CD14-positive monocyte (primary cell): ENCODE data around the gene PIP5K1B. TPM values are rescaled to one million over a fixed set of nuclear protein-coding genes. Genes with fewer than 3 reads are reported as not detected.

ENCODE experiments used
- DNase-seq, 3 donors: peaks; one replicate each; pipeline ENCODE4 v3.0.0-alpha.2; 2011 to 2022
- H2AFZ ChIP-seq: 2 replicates; pipeline ENCODE4 v1.6.0; 2012; ENCODE audit warnings: mild to moderate bottlenecking, low read depth, low read length, inconsistent platforms; ENCODE audit not compliant: insufficient read depth, poor library complexity, severe bottlenecking
- H3K27ac ChIP-seq, 2 donors: 1 replicate in 1 of 2; 2 replicates in 1 of 2; pipeline ENCODE4 v1.5.1; 2012 to 2013; ENCODE audit warnings: low read length in 2 of 2, control low read depth in 1 of 2, inconsistent platforms in 1 of 2, low read depth in 1 of 2, mild to moderate bottlenecking in 1 of 2
- H3K27me3 ChIP-seq, 2 donors: one replicate each; pipeline versions ENCODE4 v1.6.0 to v1.6.1; 2011 to 2013; ENCODE audit warnings: low read length in 2 of 2; ENCODE audit not compliant: control insufficient read depth in 2 of 2, insufficient read depth in 2 of 2
- H3K36me3 ChIP-seq, 2 donors: replicated peaks in 1 of 2; 1 replicate in 1 of 2; 2 replicates in 1 of 2; pipeline versions ENCODE4 v1.5.1 to v1.6.1; 2012 to 2013; ENCODE audit warnings: low read length in 2 of 2, control low read depth in 1 of 2, inconsistent platforms in 1 of 2, mild to moderate bottlenecking in 1 of 2; ENCODE audit not compliant: insufficient read depth in 2 of 2, control insufficient read depth in 1 of 2
- H3K4me1 ChIP-seq, 2 donors: 1 replicate in 1 of 2; 2 replicates in 1 of 2; pipeline versions ENCODE4 v1.5.1 to v1.6.1; 2012 to 2013; ENCODE audit warnings: low read length in 2 of 2, control low read depth in 1 of 2, inconsistent platforms in 1 of 2, mild to moderate bottlenecking in 1 of 2, moderate library complexity in 1 of 2; ENCODE audit not compliant: insufficient read depth in 2 of 2, control insufficient read depth in 1 of 2
- H3K4me2 ChIP-seq: replicated peaks from 2 replicates; pipeline ENCODE3; 2012; ENCODE audit warnings: low read length, moderate library complexity, mild to moderate bottlenecking; ENCODE audit not compliant: poor library complexity, severe bottlenecking; ENCODE audit errors: extremely low read depth
- H3K4me3 ChIP-seq, 3 experiments: fragments of 200-600 bp in 1 of 3; sonication (generic) in 1 of 3; replicated peaks in 1 of 3; 1 replicate in 2 of 3; 2 replicates in 1 of 3; pipeline ENCODE4 v1.5.1; 2011 to 2013; ENCODE audit warnings: low read length in 3 of 3, mild to moderate bottlenecking in 3 of 3, control low read depth in 2 of 3, low read depth in 2 of 3, inconsistent platforms in 1 of 3, moderate library complexity in 1 of 3
- H3K79me2 ChIP-seq: 2 replicates; pipeline ENCODE4 v1.6.0; 2012; ENCODE audit warnings: mild to moderate bottlenecking, control low read depth, inconsistent platforms, low read length, moderate library complexity; ENCODE audit not compliant: insufficient read depth
- H3K9ac ChIP-seq: 2 replicates; pipeline ENCODE4 v1.6.0; 2017; ENCODE audit warnings: low read length, mild to moderate bottlenecking; ENCODE audit not compliant: insufficient read depth, poor library complexity, severe bottlenecking
- H3K9me3 ChIP-seq, 2 donors: replicated peaks in 1 of 2; 1 replicate in 1 of 2; 2 replicates in 1 of 2; pipeline versions ENCODE4 v1.5.1 to v1.6.1; 2012 to 2013; ENCODE audit warnings: low read length in 2 of 2, control low read depth in 1 of 2; ENCODE audit not compliant: control insufficient read depth in 1 of 2, insufficient read depth in 1 of 2
- H4K20me1 ChIP-seq: 2 replicates; pipeline ENCODE4 v1.6.0; 2012; ENCODE audit warnings: mild to moderate bottlenecking, low read length, control low read depth, moderate library complexity; ENCODE audit not compliant: insufficient read depth
- H3K27ac Mint-ChIP-seq, 7 donors: one replicate each; pipeline ENCODE4 v1.8.0; 2020; ENCODE audit warnings: mild to moderate bottlenecking in 7 of 7, mixed read lengths in 7 of 7, moderate library complexity in 6 of 7, inconsistent platforms in 2 of 7
- H3K27me3 Mint-ChIP-seq, 3 donors: one replicate each; pipeline ENCODE4 v1.8.0; 2021 to 2022; ENCODE audit warnings: low read depth in 3 of 3, mild to moderate bottlenecking in 3 of 3, mixed read lengths in 3 of 3, moderate library complexity in 3 of 3, inconsistent platforms in 1 of 3
- H3K36me3 Mint-ChIP-seq, 2 donors: one replicate each; pipeline ENCODE4 v1.8.0; 2020; ENCODE audit warnings: mixed read lengths in 2 of 2, inconsistent platforms in 1 of 2, mild to moderate bottlenecking in 1 of 2
- H3K4me1 Mint-ChIP-seq: one replicate; pipeline ENCODE4 v1.8.0; 2020; ENCODE audit warnings: mild to moderate bottlenecking, mixed read lengths
- H3K4me3 Mint-ChIP-seq, 2 donors: one replicate each; pipeline ENCODE4 v1.8.0; 2020; ENCODE audit warnings: mild to moderate bottlenecking in 2 of 2, mixed read lengths in 2 of 2, moderate library complexity in 1 of 2
- H3K9me3 Mint-ChIP-seq, 7 donors: one replicate each; pipeline ENCODE4 v1.8.0; 2020 to 2022; ENCODE audit warnings: mixed read lengths in 7 of 7, mild to moderate bottlenecking in 6 of 7, moderate library complexity in 6 of 7, inconsistent platforms in 2 of 7
- WGBS: methylation state at CpG from one replicate; pipeline ENCODE4 v1.1.5; 2013; ENCODE audit warnings: missing lambda C conversion rate; ENCODE audit not compliant: insufficient coverage; 5-methylcytosine and 5-hydroxymethylcytosine counted together
- intact Hi-C, 2 donors: fragments of 100-400 bp; cut with micrococcal nuclease; formaldehyde crosslinking; loops; one replicate each; pipeline versions ENCODE4 v1.15.0 to v1.15.1; 2023
- polyA plus RNA-seq, 3 donors: library from polyadenylated mRNA; depleted of rRNA in 1 of 3; unstranded in 2 of 3; stranded (reverse) in 1 of 3; fragments of 300-500 nt in 2 of 3; fragments of >200 nt in 1 of 3; fragmentation: Illumina TruSeq in 2 of 3; gene quantifications; 1 replicate in 2 of 3; 2 replicates in 1 of 3; pipeline ENCODE4 v1.2.3, GENCODE V29; 2012 to 2021
- TF ChIP-seq, protein P1 (sequence below): fragments of 200-600 bp; IDR thresholded peaks from one replicate; pipeline ENCODE4 v1.8.0; 2022; ENCODE audit warnings: antibody characterized with exemption, mild to moderate bottlenecking

PIP5K1B gene
- polyA plus RNA-seq, 3 donors = 0.18 to 4.1 (median 0.87) TPM

DNA sequence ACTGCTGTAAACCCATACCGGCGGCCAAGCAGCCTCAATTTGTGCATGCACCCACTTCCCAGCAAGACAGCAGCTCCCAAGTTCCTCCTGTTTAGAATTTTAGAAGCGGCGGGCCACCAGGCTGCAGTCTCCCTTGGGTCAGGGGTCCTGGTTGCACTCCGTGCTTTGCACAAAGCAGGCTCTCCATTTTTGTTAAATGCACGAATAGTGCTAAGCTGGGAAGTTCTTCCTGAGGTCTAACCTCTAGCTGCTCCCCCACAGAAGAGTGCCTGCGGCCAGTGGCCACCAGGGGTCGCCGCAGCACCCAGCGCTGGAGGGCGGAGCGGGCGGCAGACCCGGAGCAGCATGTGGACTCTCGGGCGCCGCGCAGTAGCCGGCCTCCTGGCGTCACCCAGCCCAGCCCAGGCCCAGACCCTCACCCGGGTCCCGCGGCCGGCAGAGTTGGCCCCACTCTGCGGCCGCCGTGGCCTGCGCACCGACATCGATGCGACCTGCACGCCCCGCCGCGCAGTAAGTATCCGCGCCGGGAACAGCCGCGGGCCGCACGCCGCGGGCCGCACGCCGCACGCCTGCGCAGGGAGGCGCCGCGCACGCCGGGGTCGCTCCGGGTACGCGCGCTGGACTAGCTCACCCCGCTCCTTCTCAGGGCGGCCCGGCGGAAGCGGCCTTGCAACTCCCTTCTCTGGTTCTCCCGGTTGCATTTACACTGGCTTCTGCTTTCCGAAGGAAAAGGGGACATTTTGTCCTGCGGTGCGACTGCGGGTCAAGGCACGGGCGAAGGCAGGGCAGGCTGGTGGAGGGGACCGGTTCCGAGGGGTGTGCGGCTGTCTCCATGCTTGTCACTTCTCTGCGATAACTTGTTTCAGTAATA is 330.6 kb downstream of the PIP5K1B start, which contains the start of gene FXN:
FXN (plus strand) TSS at position 315 of the 871 bp plus-strand sequence; CDS start at position 346, 31 bp downstream.
- TF ChIP-seq, protein P1, sequence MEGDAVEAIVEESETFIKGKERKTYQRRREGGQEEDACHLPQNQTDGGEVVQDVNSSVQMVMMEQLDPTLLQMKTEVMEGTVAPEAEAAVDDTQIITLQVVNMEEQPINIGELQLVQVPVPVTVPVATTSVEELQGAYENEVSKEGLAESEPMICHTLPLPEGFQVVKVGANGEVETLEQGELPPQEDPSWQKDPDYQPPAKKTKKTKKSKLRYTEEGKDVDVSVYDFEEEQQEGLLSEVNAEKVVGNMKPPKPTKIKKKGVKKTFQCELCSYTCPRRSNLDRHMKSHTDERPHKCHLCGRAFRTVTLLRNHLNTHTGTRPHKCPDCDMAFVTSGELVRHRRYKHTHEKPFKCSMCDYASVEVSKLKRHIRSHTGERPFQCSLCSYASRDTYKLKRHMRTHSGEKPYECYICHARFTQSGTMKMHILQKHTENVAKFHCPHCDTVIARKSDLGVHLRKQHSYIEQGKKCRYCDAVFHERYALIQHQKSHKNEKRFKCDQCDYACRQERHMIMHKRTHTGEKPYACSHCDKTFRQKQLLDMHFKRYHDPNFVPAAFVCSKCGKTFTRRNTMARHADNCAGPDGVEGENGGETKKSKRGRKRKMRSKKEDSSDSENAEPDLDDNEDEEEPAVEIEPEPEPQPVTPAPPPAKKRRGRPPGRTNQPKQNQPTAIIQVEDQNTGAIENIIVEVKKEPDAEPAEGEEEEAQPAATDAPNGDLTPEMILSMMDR = peak; percentile 99
- Histone ChIP-seq H3K4me2 (peak within 1 kb of the TSS; percentile 92), H3K4me3 (peak within 1 kb of the TSS; percentile 68 to 96 (median 84)), H3K79me2 (peaks cover 29% of the 10 kb centered on the region), H4K20me1 (no peaks in the 10 kb centered on the region), H3K27me3 (no peaks in the 10 kb centered on the region), H3K27ac (peak within 1 kb of the TSS; percentile 79 to 86), H3K36me3 (no peaks in the 10 kb centered on the region), H3K9ac (peak within 1 kb of the TSS; percentile 74), H3K4me1 (peaks cover 11 to 15% of the 10 kb centered on the region in 2 donors), H2AFZ (peak within 1 kb of the TSS; percentile 92), H3K9me3 (no peaks in the 10 kb centered on the region)
- Mint-ChIP-seq H3K4me1 (peaks cover 17% of the 10 kb centered on the region), H3K36me3 (peaks cover 0 to 2% of the 10 kb centered on the region in 2 donors), H3K27me3 (peaks cover 0 to 1% (median 0%) of the 10 kb centered on the region in 3 donors), H3K4me3 (peak within 1 kb of the TSS; percentile 97 to 98), H3K27ac (peak within 1 kb of the TSS; percentile 88 to 96 (median 92)), H3K9me3 (peaks cover 0 to 4% (median 0%) of the 10 kb centered on the region in 7 donors)
- under 1% methylated on average over 65 of the region's 75 CpGs for WGBS
- intact Hi-C loops = no loop called here
- peak; percentile 65 to 80 (median 74) for DNase-seq

DNA sequence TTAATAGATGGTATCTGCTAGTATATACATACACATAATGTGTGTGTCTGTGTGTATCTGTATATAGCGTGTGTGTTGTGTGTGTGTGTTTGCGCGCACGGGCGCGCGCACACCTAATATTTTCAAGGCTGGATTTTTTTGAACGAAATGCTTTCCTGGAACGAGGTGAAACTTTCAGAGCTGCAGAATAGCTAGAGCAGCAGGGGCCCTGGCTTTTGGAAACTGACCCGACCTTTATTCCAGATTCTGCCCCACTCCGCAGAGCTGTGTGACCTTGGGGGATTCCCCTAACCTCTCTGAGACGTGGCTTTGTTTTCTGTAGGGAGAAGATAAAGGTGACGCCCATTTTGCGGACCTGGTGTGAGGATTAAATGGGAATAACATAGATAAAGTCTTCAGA is 331.3 kb downstream of the PIP5K1B start:
- H3K36me3 Mint-ChIP-seq = peaks cover 0 to 2% of the 10 kb centered on the region in 2 donors
- Histone ChIP-seq H3K27ac (peak overlapping the region; percentile 79 to 86), H3K4me3 (peak overlapping the region; percentile 68 to 96 (median 84)), H3K36me3 (no peaks in the 10 kb centered on the region), H3K9me3 (no peaks in the 10 kb centered on the region), H2AFZ (peak overlapping the region; percentile 92), H3K9ac (peak overlapping the region; percentile 74), H3K4me1 (peaks cover 11 to 15% of the 10 kb centered on the region in 2 donors), H3K79me2 (peaks cover 32% of the 10 kb centered on the region), H3K27me3 (no peaks in the 10 kb centered on the region), H3K4me2 (peak overlapping the region; percentile 92), H4K20me1 (no peaks in the 10 kb centered on the region)
- peaks cover 0 to 4% (median 0%) of the 10 kb centered on the region in 7 donors for H3K9me3 Mint-ChIP-seq
- peak; percentile 8 to 27 (median 15) for DNase-seq
- intact Hi-C loops = no loop called here
- WGBS = 0% methylated on average over 6 of the region's 14 CpGs
- TF ChIP-seq, protein P1 = no peak
- H3K4me1 Mint-ChIP-seq = peaks cover 15% of the 10 kb centered on the region
- H3K27me3 Mint-ChIP-seq = peaks cover 0 to 1% (median 0%) of the 10 kb centered on the region in 3 donors
- H3K27ac Mint-ChIP-seq = peak overlapping the region; percentile 88 to 96 (median 92)
- peak overlapping the region; percentile 97 to 98 for H3K4me3 Mint-ChIP-seq
